WTC11 (cell line): ENCODE data around the gene NDST4. TPM values are rescaled to one million over a fixed set of nuclear protein-coding genes. Genes with fewer than 3 reads are reported as not detected.

Experiments
- ATAC-seq: fragments of 200-7000 bp; cut with Tn5 transposase; 2 replicates; pipeline ENCODE4 v1.10.0; 2021; ENCODE audit warnings: mild to moderate bottlenecking, moderate library complexity
- CTCF ChIA-PET: fragments of 300-600 bp; sonication (Branson Sonifier 250); formaldehyde crosslinking; loops from one replicate; lab custom pipeline; 2021; ENCODE audit warnings: antibody characterized with exemption; lab: Charles Lee
- POLR2A ChIA-PET: fragments of 350-600 bp; sonication (Branson Sonifier 250); formaldehyde crosslinking; loops from one replicate; lab custom pipeline; 2021; ENCODE audit warnings: antibody characterized with exemption; lab: Charles Lee
- DNase-seq: peaks from one replicate; pipeline ENCODE4 v3.0.0; 2021; ENCODE audit warnings: low spot score
- H3K27ac Mint-ChIP-seq: 2 replicates; pipeline ENCODE4 v1.8.0; 2021; ENCODE audit warnings: mixed read lengths
- H3K27me3 Mint-ChIP-seq: 2 replicates; pipeline ENCODE4 v1.8.0; 2021; ENCODE audit warnings: low read depth, mild to moderate bottlenecking, moderate library complexity, mixed read lengths
- H3K36me3 Mint-ChIP-seq: 2 replicates; pipeline ENCODE4 v1.8.0; 2021; ENCODE audit warnings: mixed read lengths
- H3K4me1 Mint-ChIP-seq: 2 replicates; pipeline ENCODE4 v1.8.0; 2022; ENCODE audit warnings: mixed read lengths
- H3K4me3 Mint-ChIP-seq: 2 replicates; pipeline ENCODE4 v1.8.0; 2021; ENCODE audit warnings: mild to moderate bottlenecking, moderate library complexity, mixed read lengths
- H3K9me3 Mint-ChIP-seq: 2 replicates; pipeline ENCODE4 v1.8.0; 2021; ENCODE audit warnings: mixed read lengths
- ATF1 ChIP-seq: sonication (generic); formaldehyde crosslinking; IDR thresholded peaks from 2 replicates; pipeline ENCODE4 v1.8.1; 2023; ENCODE audit warnings: mild to moderate bottlenecking, moderate library complexity, missing genetic modification reagents
- ATF2 ChIP-seq: sonication (generic); formaldehyde crosslinking; IDR thresholded peaks from 2 replicates; pipeline ENCODE4 v1.8.1; 2022; ENCODE audit warnings: low read depth, missing genetic modification reagents, borderline replicate concordance
- FOXJ3 ChIP-seq: sonication (generic); formaldehyde crosslinking; IDR thresholded peaks from 2 replicates; pipeline ENCODE4 v1.9.0; 2021; ENCODE audit warnings: missing genetic modification reagents, mild to moderate bottlenecking, borderline replicate concordance
- FOXP1 ChIP-seq: sonication (generic); formaldehyde crosslinking; IDR thresholded peaks from 2 replicates; pipeline ENCODE4 v1.8.0; 2022; ENCODE audit warnings: missing genetic modification reagents, mild to moderate bottlenecking, moderate library complexity, borderline replicate concordance
- IRF2 ChIP-seq: sonication (generic); formaldehyde crosslinking; IDR thresholded peaks from 2 replicates; pipeline ENCODE4 v1.8.0; 2022; ENCODE audit warnings: low read depth, missing genetic modification reagents, borderline replicate concordance
- JUN ChIP-seq: sonication (generic); formaldehyde crosslinking; IDR thresholded peaks from 2 replicates; pipeline ENCODE4 v1.8.0; 2023; ENCODE audit warnings: mild to moderate bottlenecking, missing genetic modification reagents
- MLX ChIP-seq: sonication (generic); formaldehyde crosslinking; IDR thresholded peaks from 2 replicates; pipeline ENCODE4 v1.8.1; 2023; ENCODE audit warnings: mild to moderate bottlenecking, missing genetic modification reagents, moderate library complexity
- NFATC4 ChIP-seq: fragments of 250-450 bp; sonication (Bioruptor Pico); IDR thresholded peaks from 2 replicates; pipeline ENCODE4 v1.9.0; 2021; ENCODE audit warnings: mild to moderate bottlenecking
- NFE2L1 ChIP-seq: sonication (generic); formaldehyde crosslinking; IDR thresholded peaks from 2 replicates; pipeline ENCODE4 v1.8.1; 2023; ENCODE audit warnings: missing genetic modification reagents
- NR3C1 ChIP-seq: sonication (generic); formaldehyde crosslinking; conservative IDR thresholded peaks from 2 replicates; pipeline ENCODE4 v1.8.1; 2023; ENCODE audit warnings: low read depth, mild to moderate bottlenecking, missing genetic modification reagents
- OVOL2 ChIP-seq: fragments of 250-450 bp; sonication (Bioruptor Pico); IDR thresholded peaks from 2 replicates; pipeline ENCODE4 v1.9.0; 2021; ENCODE audit warnings: mild to moderate bottlenecking, borderline replicate concordance
- PRRX2 ChIP-seq: fragments of 250-450 bp; sonication (Bioruptor Pico); IDR thresholded peaks from 2 replicates; pipeline ENCODE4 v1.8.0; 2021; ENCODE audit warnings: mild to moderate bottlenecking
- SMAD4 ChIP-seq: sonication (generic); formaldehyde crosslinking; IDR thresholded peaks from 2 replicates; pipeline ENCODE4 v1.8.0; 2022; ENCODE audit warnings: mild to moderate bottlenecking, missing genetic modification reagents
- TEAD1 ChIP-seq: sonication (generic); formaldehyde crosslinking; IDR thresholded peaks from 2 replicates; pipeline ENCODE4 v1.8.0; 2022; ENCODE audit warnings: mild to moderate bottlenecking, missing genetic modification reagents
- ZBTB21 ChIP-seq: sonication (generic); formaldehyde crosslinking; IDR thresholded peaks from 2 replicates; pipeline ENCODE4 v1.8.1; 2023; ENCODE audit warnings: mild to moderate bottlenecking, missing genetic modification reagents, borderline replicate concordance
- ZNF138 ChIP-seq: sonication (generic); formaldehyde crosslinking; conservative IDR thresholded peaks from 2 replicates; pipeline ENCODE4 v1.8.1; 2022; ENCODE audit warnings: mild to moderate bottlenecking, moderate library complexity, missing genetic modification reagents
- ZNF219 ChIP-seq: sonication (generic); formaldehyde crosslinking; IDR thresholded peaks from 2 replicates; pipeline ENCODE4 v1.8.0; 2023; ENCODE audit warnings: missing genetic modification reagents, mild to moderate bottlenecking, borderline replicate concordance
- ZNF317 ChIP-seq: sonication (generic); formaldehyde crosslinking; IDR thresholded peaks from 2 replicates; pipeline ENCODE4 v1.8.1; 2023; ENCODE audit warnings: low read depth, mild to moderate bottlenecking, moderate library complexity, missing genetic modification reagents, borderline replicate concordance
- ZNF423 ChIP-seq: fragments of 250-450 bp; sonication (Bioruptor Pico); IDR thresholded peaks from 2 replicates; pipeline ENCODE4 v2.1.2; 2022; ENCODE audit warnings: mild to moderate bottlenecking, moderate library complexity
- total RNA-seq: library from RNA; stranded (reverse); gene quantifications from 3 replicates; pipeline ENCODE4 v1.2.3, GENCODE V29; 2021
- TF ChIP-seq, protein P1 (sequence below): sonication (generic); formaldehyde crosslinking; IDR thresholded peaks from 2 replicates; pipeline ENCODE4 v1.8.0; 2022; ENCODE audit warnings: mild to moderate bottlenecking, missing genetic modification reagents
- TF ChIP-seq, protein P2 (sequence below): fragments of 250-450 bp; sonication (Bioruptor Pico); conservative IDR thresholded peaks from 2 replicates; pipeline ENCODE4 v1.9.0; 2021; ENCODE audit warnings: mild to moderate bottlenecking
- TF ChIP-seq, protein P3 (sequence below): sonication (generic); formaldehyde crosslinking; IDR thresholded peaks from 2 replicates; pipeline ENCODE4 v1.8.1; 2023; ENCODE audit warnings: mild to moderate bottlenecking, missing genetic modification reagents
- TF ChIP-seq, protein P4 (sequence below): sonication (generic); formaldehyde crosslinking; IDR thresholded peaks from 2 replicates; pipeline ENCODE4 v1.8.0; 2023; ENCODE audit warnings: missing genetic modification reagents
- TF ChIP-seq, protein P5 (sequence below): sonication (generic); formaldehyde crosslinking; IDR thresholded peaks from 2 replicates; pipeline ENCODE4 v1.8.1; 2023; ENCODE audit warnings: mild to moderate bottlenecking, missing genetic modification reagents, moderate library complexity

Gene NDST4
- total RNA-seq, 1 experiment from 2014 or later: not detected

GRCh38 chr4:114866901-114867670 is 246.3 kb downstream of the NDST4 start:
- POLR2A ChIA-PET: no interaction called here
- Mint-ChIP-seq H3K27ac (no peak overlapping the region), H3K4me1 (no peaks in the 10 kb centered on the region), H3K36me3 (no peaks in the 10 kb centered on the region), H3K4me3 (no peak overlapping the region), H3K27me3 (no peaks in the 10 kb centered on the region), H3K9me3 (no peaks in the 10 kb centered on the region)
- ATAC-seq: no peak
- DNase-seq: no peak
- CTCF ChIA-PET: interaction anchor here (0.6 kb wide), 1 partner anchor 140 kb away, joined by 4 read pairs; no protein-coding TSS in a partner anchor
- TF ChIP-seq, protein P1, sequence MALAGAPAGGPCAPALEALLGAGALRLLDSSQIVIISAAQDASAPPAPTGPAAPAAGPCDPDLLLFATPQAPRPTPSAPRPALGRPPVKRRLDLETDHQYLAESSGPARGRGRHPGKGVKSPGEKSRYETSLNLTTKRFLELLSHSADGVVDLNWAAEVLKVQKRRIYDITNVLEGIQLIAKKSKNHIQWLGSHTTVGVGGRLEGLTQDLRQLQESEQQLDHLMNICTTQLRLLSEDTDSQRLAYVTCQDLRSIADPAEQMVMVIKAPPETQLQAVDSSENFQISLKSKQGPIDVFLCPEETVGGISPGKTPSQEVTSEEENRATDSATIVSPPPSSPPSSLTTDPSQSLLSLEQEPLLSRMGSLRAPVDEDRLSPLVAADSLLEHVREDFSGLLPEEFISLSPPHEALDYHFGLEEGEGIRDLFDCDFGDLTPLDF: no peak
- TF ChIP-seq PRRX2: no peak
- TF ChIP-seq, protein P2, sequence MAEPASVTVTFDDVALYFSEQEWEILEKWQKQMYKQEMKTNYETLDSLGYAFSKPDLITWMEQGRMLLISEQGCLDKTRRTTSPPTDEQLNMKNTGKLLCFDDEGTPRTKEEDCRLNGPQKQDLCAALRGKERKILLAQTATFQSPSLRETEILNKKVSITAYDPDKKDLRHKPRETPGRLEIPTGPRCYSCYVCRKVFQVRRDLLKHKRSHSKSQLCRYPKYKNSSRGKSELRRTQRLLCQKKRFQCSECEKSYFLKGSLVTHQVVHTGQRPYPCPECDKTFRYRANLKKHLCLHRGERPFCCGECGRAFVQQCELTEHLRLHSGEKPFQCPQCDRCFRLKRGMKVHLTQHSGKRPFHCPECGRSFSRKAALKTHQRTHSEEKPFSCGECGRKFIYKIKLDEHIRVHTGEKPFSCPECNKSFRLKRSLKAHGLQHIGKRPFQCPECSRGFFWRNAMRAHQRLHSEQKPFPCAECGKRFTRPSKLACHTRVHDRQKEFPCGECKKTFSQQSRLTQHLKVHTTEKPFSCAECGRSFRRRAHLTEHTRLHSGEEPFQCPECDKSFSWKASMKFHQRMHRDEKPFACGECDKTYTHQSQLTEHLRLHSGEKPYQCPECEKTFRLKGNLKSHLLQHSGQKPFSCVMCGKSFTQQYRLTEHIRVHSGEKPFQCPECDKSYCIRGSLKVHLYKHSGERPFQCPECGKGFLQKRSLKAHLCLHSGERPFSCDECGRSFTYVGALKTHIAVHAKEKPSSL (CRISPR knock-in tag): no peak
- no peak for TF ChIP-seq OVOL2 (CRISPR knock-in tag)
- TF ChIP-seq, protein P3, sequence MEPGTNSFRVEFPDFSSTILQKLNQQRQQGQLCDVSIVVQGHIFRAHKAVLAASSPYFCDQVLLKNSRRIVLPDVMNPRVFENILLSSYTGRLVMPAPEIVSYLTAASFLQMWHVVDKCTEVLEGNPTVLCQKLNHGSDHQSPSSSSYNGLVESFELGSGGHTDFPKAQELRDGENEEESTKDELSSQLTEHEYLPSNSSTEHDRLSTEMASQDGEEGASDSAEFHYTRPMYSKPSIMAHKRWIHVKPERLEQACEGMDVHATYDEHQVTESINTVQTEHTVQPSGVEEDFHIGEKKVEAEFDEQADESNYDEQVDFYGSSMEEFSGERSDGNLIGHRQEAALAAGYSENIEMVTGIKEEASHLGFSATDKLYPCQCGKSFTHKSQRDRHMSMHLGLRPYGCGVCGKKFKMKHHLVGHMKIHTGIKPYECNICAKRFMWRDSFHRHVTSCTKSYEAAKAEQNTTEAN (CRISPR knock-in tag): no peak
- no peak for TF ChIP-seq ZNF317 (CRISPR knock-in tag)
- no peak for TF ChIP-seq NFE2L1
- no peak for TF ChIP-seq TEAD1 (CRISPR knock-in tag)
- TF ChIP-seq MLX (CRISPR knock-in tag): no peak
- TF ChIP-seq, protein P4, sequence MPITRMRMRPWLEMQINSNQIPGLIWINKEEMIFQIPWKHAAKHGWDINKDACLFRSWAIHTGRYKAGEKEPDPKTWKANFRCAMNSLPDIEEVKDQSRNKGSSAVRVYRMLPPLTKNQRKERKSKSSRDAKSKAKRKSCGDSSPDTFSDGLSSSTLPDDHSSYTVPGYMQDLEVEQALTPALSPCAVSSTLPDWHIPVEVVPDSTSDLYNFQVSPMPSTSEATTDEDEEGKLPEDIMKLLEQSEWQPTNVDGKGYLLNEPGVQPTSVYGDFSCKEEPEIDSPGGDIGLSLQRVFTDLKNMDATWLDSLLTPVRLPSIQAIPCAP (CRISPR knock-in tag): no peak
- TF ChIP-seq ATF2: no peak
- no peak for TF ChIP-seq JUN (CRISPR knock-in tag)
- TF ChIP-seq ZNF138: no peak
- TF ChIP-seq FOXP1 (CRISPR knock-in tag): no peak
- TF ChIP-seq, protein P5, sequence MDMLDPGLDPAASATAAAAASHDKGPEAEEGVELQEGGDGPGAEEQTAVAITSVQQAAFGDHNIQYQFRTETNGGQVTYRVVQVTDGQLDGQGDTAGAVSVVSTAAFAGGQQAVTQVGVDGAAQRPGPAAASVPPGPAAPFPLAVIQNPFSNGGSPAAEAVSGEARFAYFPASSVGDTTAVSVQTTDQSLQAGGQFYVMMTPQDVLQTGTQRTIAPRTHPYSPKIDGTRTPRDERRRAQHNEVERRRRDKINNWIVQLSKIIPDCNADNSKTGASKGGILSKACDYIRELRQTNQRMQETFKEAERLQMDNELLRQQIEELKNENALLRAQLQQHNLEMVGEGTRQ (CRISPR knock-in tag): no peak

DNA sequence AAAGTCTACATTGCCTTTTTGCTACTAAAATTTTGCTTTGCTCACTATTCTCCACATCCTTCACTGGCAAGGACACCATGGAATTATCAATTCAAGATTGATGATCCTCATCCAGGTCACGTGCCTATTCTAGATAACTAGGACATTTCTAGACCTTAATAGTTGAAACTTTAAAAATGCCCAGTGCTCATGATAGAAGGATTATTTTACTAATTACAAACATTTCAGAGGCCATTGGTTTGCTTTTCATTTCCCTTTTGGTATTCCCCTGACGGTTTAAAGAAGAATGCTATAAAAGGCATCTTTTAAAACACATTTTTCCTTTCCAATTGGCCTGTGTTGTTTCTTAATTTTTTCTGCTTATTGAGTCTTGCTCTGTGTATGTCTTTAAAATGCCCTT is 249.4 kb downstream of the NDST4 start:
- POLR2A ChIA-PET: no interaction called here
- H3K36me3 Mint-ChIP-seq: no peaks in the 10 kb centered on the region
- H3K4me3 Mint-ChIP-seq: no peak overlapping the region

More for the DNA sequence above, 249.4 kb downstream of the NDST4 start:
- TF ChIP-seq ZNF423 (CRISPR knock-in tag) (no peak), SMAD4 (CRISPR knock-in tag) (no peak), FOXJ3 (CRISPR knock-in tag) (no peak), IRF2 (CRISPR knock-in tag) (no peak), NR3C1 (CRISPR knock-in tag) (no peak), ZNF219 (CRISPR knock-in tag) (no peak), ZBTB21 (no peak), ATF1 (no peak), NFATC4 (CRISPR knock-in tag) (no peak)
- CTCF ChIA-PET: no interaction called here
- no peak for ATAC-seq
- H3K27me3 Mint-ChIP-seq: no peaks in the 10 kb centered on the region
- H3K4me1 Mint-ChIP-seq: no peaks in the 10 kb centered on the region
- H3K9me3 Mint-ChIP-seq: no peaks in the 10 kb centered on the region
- no peak for DNase-seq
- H3K27ac Mint-ChIP-seq: no peak overlapping the region
